Right ventricle myocardium inferior (tissue), 1 donor: ENCODE data around the gene VPS54. TPM values are rescaled to one million over a fixed set of nuclear protein-coding genes. Genes with fewer than 3 reads are reported as not detected.

Experiments
- ATAC-seq: fragments of 200-7000 bp; cut with Tn5 transposase; one replicate; pipeline ENCODE4 v1.9.1; 2020; ENCODE audit warnings: mild to moderate bottlenecking, moderate library complexity
- DNase-seq: peaks from one replicate; pipeline ENCODE4 v3.0.0; 2021; ENCODE audit errors: missing footprints
- intact Hi-C: fragments of 100-400 bp; cut with DNase I; formaldehyde crosslinking; loops from one replicate; pipeline ENCODE4 v1.11.0; 2022
- total RNA-seq: library from RNA; stranded (reverse); fragmentation: NEBNext Ultra II Directional; extraction: Animal tissue kit (Norgen Biotek cat#: 25700); gene quantifications from one replicate; pipeline ENCODE4 v1.2.1, GENCODE V29; 2021
- donor health status: DM: no; HTN: yes; CAD: no; lungs with severe emphysema.

Gene VPS54
- total RNA-seq, 1 donor from 2014 or later = 10.0 TPM

DNA sequence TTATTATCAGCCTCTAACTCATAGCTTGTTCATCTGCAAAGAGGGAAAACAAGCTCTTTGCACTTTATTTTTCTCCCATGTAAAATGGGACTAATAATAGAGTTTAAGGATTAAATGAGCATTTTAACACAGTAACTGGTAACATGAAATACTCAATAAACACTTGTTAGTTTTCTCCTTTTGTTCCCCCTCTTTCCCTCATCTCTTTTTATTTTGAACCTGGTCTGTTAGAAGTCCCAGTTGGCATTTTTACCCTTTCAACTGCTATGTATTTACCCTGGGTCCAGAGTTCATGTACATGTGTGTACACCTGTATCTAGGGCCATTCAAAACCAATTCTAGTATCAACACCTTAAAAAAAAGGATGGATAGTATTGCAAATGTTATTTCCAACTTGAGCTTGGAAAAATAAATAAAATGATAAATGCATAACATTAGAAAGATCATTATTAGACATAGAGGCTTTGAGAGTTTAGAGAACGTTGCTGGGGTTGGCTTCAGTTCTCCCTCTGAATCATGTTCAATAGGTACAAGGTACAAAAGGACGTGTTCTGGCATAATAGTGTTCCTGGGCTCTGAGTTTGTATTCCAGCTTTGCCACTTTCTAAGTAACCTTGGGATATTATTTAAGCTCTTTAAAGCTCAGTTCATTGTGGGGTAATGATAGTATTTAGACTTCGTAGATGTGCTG, 5.2 kb upstream of the VPS54 start:
- ATAC-seq (no peak), DNase-seq (no peak)
- intact Hi-C loops = no loop called here

DNA sequence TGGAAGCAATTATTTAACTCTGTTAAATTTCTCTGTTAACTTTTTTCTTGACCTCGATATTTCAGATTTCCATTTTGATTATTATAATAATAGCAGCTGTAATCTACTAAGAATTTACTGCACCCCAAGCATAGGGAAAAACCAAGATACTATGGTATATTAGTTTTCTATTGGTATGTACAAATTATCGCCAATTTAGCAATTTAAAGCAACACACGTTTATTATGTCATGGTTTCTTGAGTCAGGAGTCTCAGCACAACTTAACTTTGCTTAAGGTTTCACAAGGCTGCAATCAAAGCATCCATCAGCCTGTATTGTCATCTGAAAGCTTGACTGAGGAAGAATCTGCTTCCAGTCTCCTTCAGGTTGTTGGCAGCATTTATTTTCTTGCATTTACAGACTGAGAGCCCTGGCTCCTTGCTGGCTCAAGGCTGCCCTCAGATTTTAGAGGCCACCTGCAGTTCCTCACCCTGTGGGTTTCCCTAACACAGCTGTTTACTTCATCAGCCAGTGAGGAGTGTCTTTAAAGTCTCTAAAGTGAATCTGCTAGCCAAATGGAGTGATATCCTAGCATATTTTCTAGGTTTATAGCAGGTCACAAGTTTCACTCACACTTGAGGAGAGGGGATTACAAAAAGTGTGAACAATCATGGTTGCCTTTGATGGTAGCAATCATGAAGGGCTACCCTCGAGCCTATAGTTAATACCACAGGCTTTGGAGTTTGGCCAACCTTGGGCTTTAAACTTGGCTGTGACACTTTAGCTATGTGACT, 4.4 kb upstream of the VPS54 start:
- ATAC-seq (no peak), DNase-seq (no peak)
- intact Hi-C loops = no loop called here

DNA sequence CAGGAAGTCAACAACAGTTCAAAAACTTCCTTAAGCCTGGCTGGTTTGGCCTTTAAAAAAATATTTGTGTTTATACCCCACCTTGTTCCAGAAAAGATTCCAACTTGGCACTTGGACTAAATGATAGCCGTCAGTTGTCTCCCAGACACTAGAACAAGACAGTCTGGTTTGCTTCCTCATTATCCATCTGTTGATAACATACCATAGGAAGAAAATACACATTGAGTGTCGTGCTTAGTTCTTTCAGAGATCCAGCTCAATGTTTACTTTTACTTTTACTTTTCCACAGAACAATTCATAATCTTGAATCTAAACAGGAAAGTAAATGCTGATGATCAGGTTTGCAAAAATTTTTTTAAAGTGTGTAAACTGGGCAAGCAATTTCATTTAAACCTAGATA, 2.4 kb upstream of the VPS54 start:
- DNase-seq (no peak), ATAC-seq (no peak)
- intact Hi-C loops = no loop called here

DNA sequence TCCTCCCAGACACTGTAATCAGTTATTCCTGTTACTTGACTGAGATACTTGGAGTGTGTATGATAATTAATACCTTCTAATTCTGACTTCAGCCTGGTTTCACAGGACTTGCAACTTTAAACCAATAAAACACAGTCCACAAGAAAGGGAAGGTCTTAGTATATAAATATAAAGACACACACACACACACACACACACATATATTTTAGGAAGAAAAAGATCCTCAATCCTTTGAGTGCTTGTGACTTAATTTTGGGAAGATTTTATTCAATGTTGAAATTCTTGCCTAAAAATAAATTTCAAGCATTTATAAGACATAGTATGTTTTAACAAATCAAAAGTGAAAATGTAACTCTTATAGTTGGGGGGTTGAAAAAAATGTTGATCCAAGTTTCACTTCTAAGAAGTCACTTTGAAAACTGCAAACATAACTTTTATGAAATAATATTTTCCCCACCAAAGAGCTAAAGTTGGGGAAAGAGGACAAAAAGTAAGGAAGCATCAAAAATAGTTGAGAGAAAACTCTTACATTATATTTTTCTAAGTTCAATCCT, 824 bp upstream of the VPS54 start:
- no peak for ATAC-seq

DNA sequence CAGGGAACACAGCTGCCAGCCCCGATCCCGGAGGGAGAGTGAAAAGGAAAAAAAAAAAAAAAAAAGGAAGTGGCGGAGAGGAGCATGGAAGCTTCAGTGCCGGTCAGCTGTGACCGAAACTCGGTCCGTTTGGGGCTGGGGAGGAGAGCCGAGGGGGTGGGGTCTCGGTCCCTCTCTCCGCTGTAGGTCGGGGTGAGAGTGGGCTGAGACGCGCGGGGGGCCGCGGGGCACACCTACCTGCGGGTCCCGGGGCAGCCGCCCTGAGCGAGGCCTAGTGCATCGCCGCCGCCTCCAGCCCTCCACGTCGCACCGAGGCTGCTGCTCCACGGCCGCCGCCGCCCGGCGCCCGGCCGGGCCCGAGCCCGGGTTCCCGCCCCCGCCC, 536 bp downstream of the VPS54 start:
- intact Hi-C loops = loop anchor here (10.0 kb wide), 1 partner anchor 424 kb away; no protein-coding TSS in a partner anchor
- DNase-seq (peak; percentile 85), ATAC-seq (peak; percentile 57)

More for the DNA sequence above, 824 bp upstream of the VPS54 start:
- intact Hi-C loops = loop anchor here (10.0 kb wide), 1 partner anchor 425 kb away; no protein-coding TSS in a partner anchor
- no peak for DNase-seq

DNA sequence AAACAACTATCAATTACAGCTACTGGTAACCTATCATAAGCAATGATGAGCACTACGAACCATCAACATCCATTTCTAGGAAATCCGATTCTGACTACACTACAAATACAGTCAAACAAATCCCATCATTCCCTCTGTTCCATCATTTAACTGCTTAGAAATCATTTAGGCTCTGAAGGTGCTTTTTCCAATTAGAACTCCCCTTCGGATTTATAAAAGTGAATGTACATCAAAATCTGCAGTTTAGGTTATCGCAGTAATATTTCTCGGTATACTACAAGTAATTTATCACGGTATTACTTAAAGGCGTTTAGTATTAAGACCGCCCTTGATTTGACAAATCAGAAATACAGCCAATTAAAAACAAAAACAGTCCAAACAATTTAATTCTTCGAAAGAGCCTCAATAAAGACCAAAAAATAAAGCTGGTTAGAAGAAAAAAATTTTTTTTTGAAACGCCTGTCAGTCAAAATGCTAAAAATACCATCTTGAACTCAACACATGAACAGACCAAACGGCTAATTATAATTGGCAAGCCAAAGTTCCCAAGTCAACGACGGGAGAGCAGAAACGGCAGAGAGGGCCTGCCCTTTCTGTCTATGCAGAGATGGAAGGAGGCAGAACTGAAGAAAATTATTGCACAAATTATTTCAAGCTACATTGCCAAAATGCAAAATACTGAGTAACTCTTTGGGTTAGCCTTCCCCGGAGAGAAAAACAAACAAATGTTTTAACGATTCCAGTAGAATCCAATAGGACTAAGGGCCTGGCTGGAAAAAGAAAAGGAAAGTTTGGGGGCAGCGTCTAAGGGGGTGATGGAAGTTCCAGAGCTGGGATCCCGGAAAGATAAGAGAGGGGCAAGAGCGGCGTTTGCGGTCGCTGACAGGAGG, 1.2 kb downstream of the VPS54 start:
- ATAC-seq (peak; percentile 12), DNase-seq (no peak)
- intact Hi-C loops = loop anchor here (10.0 kb wide), 1 partner anchor 423 kb away; no protein-coding TSS in a partner anchor

DNA sequence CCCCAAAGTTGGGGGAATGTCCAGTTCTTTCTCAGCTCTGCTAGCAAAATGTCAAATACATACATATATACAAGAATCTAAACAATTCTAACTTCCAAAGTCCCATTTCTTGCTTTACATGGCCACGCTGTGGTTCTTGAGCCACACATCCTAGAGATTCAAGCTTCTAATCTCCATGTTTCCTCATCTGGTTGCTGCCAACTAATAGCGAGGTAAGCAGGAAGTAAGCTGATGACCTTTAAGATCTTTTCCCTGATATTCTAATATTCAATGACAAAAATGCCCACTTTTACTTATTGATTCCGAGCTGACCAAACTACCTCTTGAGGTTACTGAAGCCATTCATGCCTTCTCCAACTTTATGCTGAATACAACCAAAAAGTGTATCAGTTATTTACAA, 3.3 kb downstream of the VPS54 start:
- ATAC-seq (no peak), DNase-seq (no peak)
- intact Hi-C loops = loop anchor here (10.0 kb wide), 1 partner anchor 421 kb away; no protein-coding TSS in a partner anchor

DNA sequence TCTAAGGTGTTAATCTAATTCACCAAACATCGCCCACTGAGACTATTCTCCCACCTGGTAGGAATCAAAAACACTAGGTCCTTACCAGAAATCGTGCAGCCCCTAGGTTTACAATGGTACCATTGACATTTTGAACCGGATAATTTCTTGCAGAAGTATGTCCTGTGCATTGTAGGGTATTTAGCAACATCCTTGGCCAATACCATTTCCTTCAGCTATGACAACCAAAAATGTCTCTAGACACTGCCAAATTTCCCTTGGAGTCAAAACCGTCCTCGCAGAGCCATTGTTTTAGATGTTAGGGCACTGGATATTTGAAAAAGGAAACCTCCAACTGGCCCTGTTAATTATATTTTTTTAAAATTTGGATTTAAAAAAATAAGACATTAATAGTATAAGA, 3.8 kb downstream of the VPS54 start:
- no peak for ATAC-seq
- no peak for DNase-seq
- intact Hi-C loops = loop anchor here (10.0 kb wide), 1 partner anchor 421 kb away; no protein-coding TSS in a partner anchor

DNA sequence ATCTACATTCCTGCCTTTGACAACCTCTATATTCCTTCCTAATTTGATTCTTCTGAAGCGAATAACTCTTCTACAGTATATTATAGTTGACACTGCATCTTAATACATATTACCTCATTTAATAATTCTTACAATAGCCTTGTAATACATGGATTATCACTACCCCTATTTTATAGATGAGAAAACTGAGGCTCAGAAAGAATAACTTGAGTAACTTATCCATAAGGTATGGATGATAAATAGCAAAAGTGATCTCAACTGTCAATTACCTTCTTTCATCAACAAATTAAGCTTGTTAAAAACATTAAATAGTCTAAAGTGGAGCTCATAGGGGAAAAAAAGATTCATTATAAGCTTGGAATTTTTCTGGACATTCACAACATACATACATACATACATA, 4.6 kb downstream of the VPS54 start:
- intact Hi-C loops = loop anchor here (10.0 kb wide), 1 partner anchor 420 kb away; no protein-coding TSS in a partner anchor
- no peak for DNase-seq
- ATAC-seq = no peak

DNA sequence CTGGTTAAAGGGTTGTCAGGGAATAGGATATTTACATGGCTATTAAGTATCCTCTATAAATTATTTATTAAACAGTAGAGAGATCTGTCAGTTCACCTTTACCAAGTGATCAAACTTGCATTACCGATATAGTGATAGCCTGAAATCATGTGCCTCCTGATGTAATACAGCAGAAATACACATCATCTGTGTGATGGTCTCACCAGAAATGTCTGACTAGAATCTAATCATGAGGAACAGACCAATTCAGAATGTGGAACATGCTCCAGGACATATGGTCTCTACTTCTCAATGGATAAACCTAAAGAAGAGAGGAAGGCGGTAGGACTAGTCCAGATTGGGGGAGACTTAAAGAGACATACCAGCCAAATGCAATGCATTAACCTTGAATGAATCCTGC, 6.2 kb downstream of the VPS54 start:
- intact Hi-C loops = loop anchor here (10.0 kb wide), 1 partner anchor 418 kb away; no protein-coding TSS in a partner anchor
- no peak for ATAC-seq

DNA sequence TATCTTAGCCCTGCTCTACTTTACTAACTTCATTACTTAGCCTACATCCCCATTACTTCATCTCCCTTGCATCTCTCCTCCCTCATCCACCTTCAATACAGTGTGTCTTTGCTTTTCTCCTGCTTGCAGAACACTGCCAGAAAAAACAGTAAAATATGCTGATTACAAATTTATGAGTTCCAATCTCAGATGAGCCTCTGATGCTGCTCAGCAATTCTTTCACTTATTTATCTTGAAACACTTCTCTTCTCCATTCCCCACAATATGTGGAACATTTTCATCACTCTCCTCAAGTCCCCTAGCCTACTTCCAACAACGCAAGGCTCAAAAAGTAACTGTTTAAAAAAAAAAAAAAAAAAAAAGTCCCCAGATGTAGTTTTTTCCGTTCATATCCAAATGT, 7.1 kb downstream of the VPS54 start:
- no peak for DNase-seq

More for the DNA sequence above, 6.2 kb downstream of the VPS54 start:
- no peak for DNase-seq

DNA sequence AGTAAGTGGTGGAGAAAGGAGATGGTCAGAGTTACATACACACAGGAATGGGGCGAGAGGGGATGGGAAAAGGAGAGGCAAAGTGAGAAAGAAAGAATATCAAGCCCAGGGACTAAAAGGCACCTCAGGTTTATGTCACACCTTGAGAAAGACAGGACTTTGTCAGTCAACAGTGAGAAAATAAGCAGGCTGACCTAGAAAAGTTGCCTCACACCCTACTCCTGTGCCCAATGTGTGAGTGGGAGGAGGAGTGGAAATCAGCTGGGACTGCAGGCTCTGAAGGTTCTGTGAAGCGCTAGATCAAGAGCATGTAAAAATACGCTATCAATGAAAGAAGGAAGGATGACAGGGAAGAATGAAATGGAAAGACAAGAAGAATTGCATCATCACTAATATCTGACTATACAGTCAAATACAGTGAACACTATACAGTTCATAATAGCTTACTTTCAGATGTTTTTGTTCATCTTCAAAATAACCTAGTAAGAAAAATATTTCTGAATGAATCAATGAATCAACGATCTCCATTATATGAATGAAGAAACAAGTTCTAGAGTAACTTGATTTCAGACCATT, 10.7 kb downstream of the VPS54 start:
- intact Hi-C loops = no loop called here
- no peak for ATAC-seq
- no peak for DNase-seq

More for the DNA sequence above, 7.1 kb downstream of the VPS54 start:
- peak; percentile 33 for ATAC-seq
- intact Hi-C loops = loop anchor here (10.0 kb wide), 1 partner anchor 417 kb away; no protein-coding TSS in a partner anchor

DNA sequence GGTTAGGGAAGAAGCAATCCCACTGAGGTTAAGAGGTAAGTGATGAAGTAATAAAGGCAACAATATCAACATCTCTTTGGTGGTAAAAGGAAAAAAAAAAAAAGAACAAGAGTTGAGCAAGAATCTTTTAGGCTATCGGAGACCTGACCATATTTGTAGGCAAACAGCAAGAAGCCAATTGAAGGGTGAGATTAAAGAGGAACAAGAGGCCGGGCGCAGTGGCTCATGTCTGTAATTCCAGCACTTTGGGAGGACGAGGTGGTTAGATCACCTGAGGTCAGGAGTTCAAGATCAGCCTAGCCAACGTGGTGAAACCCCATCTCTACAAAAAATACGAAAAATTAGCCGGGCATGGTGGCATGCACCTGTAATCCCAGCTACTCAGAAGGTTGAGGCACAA, 11.3 kb downstream of the VPS54 start:
- ATAC-seq = no peak

DNA sequence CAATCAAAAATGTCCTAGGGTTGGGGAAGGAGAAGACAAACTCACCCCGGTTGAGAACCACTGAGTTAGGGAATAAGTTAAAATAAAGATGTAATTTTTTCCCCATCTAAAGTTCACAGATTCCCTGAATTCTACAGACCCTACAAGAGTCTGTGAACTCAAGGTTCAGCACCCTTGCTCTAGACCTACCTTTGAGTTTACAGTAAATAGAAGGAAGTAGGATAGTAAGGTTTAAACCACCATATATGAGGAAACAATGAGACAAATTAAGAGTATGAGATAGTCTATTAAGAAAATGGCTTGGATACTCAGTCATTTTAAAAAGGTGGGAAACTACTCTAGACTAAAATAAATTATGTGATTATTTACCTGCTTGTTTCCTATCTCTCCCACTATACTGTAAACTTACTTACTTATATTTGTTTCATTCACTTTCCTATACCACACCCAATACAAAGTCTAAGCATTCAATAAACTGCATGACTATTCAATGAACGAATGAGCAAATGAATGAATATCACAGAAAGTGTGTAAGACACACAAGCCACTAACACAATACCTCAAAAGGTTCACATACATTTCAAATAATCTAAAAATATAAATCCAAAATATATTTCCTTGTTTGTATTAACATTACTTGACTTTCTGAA, 13.4 kb downstream of the VPS54 start:
- DNase-seq (no peak), ATAC-seq (no peak)
- intact Hi-C loops = no loop called here

More for the DNA sequence above, 11.3 kb downstream of the VPS54 start:
- peak; percentile 68 for DNase-seq
- intact Hi-C loops = no loop called here

DNA sequence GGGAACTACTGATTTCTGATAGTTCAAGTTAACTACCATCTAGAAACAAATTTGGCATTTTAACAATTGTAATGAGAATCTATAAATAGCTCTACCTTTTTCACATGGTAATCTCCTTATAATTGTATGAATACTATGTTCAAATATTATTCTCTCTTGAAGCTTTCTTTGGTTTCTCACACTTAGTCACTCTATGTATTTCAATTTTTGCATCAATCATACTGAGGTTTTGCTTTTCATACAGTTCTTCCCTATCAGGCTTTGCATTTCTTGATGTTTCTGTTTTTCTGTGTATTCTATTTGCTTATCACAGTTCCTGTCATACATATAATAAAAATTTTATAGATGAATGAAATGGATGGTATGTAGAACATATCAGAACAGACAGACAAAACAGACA, 16.0 kb downstream of the VPS54 start:
- ATAC-seq = no peak
- no peak for DNase-seq
- intact Hi-C loops = no loop called here

DNA sequence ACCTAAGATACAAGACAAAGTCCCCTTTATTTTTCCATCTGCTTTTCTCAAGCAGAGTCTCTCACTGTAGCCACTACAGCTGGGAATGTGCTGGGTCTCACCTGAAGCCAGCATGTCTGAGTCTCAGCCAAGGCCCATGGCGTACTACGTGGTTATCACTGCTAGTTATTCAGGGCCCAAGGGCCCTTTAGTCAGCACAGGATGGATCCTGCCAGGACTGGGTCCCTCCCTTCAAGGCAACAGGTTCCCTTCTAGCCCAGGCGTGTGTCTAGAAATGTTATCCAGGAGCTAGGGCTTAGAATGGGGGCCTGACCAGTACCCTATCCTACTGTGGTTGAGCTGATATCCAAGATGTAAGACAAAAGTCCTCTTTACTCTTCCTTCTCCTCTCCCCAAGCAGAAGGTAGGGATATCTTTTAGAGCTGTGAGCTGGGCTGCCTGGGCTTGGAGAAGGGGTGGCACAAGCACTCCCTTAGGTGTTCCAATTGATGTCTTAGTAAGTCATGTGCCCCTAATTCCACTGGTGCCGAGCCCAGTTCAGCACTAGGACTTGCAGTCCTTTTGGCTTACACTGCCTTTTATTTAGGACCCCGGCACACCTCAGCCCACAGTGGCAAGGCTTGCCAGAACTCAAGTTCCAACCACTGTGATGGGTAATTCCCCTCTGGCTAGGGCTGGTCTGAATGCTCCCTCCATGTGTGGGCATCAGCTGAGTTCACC, 17.7 kb downstream of the VPS54 start:
- DNase-seq = no peak
- intact Hi-C loops = no loop called here
- peak; percentile 10 for ATAC-seq
